ENCODE measurements around the gene TAS2R9.
"Not testable (repeated sequence)": the region's sequence is repeated elsewhere in the genome, so short reads cannot be mapped to it uniquely, and the experiment has no call there.

Gene TAS2R9, protein sequence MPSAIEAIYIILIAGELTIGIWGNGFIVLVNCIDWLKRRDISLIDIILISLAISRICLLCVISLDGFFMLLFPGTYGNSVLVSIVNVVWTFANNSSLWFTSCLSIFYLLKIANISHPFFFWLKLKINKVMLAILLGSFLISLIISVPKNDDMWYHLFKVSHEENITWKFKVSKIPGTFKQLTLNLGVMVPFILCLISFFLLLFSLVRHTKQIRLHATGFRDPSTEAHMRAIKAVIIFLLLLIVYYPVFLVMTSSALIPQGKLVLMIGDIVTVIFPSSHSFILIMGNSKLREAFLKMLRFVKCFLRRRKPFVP

GRCh38 chr12:10810068-10810467 is at the start of gene TAS2R9:
TSS of gene TAS2R9 (minus strand) at chr12:10810168. CDS start at chr12:10810075, 93 bp downstream.
- DNase-seq (ENCODE audit: low spot score) = no peak

GRCh38 chr12:10855807-10856206 is 45.8 kb upstream of the TAS2R9 start:
- no peak for DNase-seq (ENCODE audit: low spot score)

GRCh38 chr12:10853776-10854175 is 43.8 kb upstream of the TAS2R9 start:
- no peak for DNase-seq (ENCODE audit: low spot score)

GRCh38 chr12:10851243-10851858 is 41.4 kb upstream of the TAS2R9 start:
- no peak for DNase-seq (ENCODE audit: low spot score)

GRCh38 chr12:10849425-10849878 is 39.5 kb upstream of the TAS2R9 start, which contains the start of gene PRR4:
TSS of gene PRR4 (minus strand) at chr12:10849475. CDS start at chr12:10849437, 38 bp downstream.
- DNase-seq (ENCODE audit: low spot score) = no peak

- no peak for DNase-seq (ENCODE audit: low spot score)
Observed at GRCh38 chr12:10847744-10848143, 37.8 kb upstream of the TAS2R9 start.

- no peak for DNase-seq (ENCODE audit: low spot score)
Observed at GRCh38 chr12:10842862-10843261, 32.9 kb upstream of the TAS2R9 start.

- no peak for DNase-seq (ENCODE audit: low spot score)
Observed at GRCh38 chr12:10838461-10838860, 28.5 kb upstream of the TAS2R9 start.

- no peak for DNase-seq (ENCODE audit: low spot score)
Observed at GRCh38 chr12:10829994-10830393, 20.0 kb upstream of the TAS2R9 start.

DNA sequence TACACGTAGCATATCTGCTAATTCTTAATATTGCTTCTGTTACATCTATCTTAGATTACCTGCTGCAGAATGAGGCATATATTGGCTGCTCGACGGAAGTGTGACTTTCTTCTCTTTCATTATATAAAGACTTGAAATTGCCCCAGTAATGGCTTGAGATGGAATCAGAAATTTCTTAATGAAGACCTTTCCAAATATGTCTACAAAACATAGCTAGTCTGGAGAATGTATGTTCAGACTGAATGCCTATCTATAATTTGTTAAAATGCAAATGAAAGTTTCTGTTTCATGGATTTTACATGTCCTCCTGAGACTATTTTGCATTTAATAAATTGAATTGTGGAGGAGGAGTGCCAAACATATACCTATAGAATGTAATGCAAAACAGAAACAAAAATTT is 16.3 kb upstream of the TAS2R9 start, which contains the start of gene TAS2R10:
Gene TAS2R10, minus strand, starts transcription at position 101 of the 400 bp plus-strand sequence. Its CDS starts 89 bp downstream, at position 12.
- no peak for DNase-seq (ENCODE audit: low spot score)

DNA sequence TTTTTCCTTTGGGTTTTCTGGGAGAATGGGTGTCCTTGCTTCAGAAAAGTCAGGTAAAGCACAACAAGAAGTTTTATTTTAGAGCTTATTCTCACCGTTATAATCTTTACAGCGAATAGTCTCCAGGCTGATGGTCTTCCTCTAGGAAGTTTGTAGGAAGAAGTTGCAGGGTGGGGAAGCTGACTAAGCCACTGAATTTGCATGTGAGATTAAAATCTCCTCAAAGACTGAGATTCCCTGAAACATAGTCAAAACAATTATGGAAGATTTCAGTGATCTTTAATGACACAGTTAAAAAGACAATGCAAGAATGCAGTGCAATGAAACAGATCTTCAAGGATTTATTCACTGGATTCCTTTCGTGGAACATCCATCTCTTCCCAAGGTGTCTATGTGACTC is 15.0 kb upstream of the TAS2R9 start:
- DNase-seq (ENCODE audit: low spot score) = no peak

DNA sequence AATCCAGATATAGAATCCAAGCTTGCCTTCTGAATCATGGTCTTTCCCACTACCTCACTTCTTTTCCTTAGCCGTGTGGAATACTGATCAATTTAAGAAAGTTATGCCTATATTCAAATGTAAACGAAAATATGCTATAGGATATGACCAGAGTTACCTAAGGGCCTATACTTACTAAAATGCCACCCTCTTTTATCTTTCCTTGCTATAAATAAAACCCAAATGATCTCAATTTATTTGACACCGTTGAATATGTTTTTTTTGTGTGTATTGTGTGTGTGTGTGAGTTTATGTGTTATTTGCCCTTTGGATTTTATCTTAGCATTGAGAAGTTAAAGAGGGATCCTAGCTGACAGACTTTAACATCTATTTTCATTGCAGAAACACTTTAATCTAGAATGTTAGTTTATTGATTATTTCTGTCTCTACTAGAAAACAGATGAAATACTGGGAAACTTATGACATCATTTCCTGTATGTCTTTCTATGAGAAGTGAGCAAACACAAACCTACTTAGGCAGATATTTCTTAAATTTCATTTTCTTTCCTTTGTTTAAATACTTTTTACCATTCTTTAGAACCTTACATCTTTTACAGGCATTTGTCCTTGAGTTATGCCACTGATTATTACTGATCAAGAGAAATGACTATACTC is 2.0 kb upstream of the TAS2R9 start:
- no peak for DNase-seq (ENCODE audit: low spot score)

GRCh38 chr12:10807186-10807585 is 2.8 kb downstream of the TAS2R9 start, which contains the start of gene TAS2R8:
TSS of gene TAS2R8 (minus strand) at chr12:10807286. CDS start at chr12:10806980, 306 bp downstream.
- DNase-seq (ENCODE audit: low spot score) = no peak

- no peak for DNase-seq (ENCODE audit: low spot score)
Observed at GRCh38 chr12:10802587-10802986, 7.4 kb downstream of the TAS2R9 start, which contains the start of gene TAS2R7. TSS of gene TAS2R7 (minus strand) at chr12:10802627. CDS start at chr12:10802570, 57 bp downstream.

DNA sequence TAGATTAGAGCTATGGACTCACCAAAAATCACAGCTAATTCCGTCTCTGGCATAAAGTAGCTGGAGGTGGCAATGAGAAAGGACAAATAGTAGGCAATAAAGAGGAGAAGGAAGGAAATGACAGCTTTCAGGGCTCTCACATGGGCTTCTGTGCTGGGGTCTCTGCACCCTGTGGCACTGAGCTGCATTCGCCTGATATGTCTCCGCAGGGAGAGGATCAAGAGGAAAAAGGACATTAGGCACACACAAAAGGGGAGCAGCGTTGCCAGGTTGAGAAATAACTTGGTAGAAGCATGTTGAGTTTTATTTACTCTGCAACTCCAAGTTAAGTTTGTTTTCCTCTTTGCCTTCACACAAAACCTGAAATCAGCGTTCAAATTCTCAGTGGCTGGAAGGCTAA is 8.2 kb downstream of the TAS2R9 start:
- no peak for DNase-seq (ENCODE audit: low spot score)

- no peak for DNase-seq (ENCODE audit: low spot score)
Observed at GRCh38 chr12:10794222-10794621, 15.7 kb downstream of the TAS2R9 start.

DNA sequence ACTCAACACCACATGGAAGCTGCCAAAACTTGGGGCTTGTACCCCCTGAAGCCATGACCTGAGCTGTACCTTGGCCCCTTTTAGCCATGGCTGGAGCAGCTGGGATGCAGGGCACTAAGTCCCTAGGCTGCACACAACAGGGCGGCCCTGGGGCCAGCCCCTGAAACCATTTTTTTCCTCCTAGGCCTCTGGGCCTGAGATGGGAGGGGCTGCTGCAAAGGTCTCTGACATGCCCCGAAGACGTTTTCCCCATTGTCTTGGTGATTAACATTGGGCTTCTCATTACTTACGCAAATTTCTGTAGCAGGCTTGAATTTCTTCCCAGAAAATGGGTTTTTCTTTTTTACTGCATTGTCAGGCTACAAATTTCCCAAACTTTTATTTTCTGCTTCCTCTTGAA is 18.2 kb downstream of the TAS2R9 start:
- DNase-seq (ENCODE audit: low spot score) = not testable (repeated sequence)

DNA sequence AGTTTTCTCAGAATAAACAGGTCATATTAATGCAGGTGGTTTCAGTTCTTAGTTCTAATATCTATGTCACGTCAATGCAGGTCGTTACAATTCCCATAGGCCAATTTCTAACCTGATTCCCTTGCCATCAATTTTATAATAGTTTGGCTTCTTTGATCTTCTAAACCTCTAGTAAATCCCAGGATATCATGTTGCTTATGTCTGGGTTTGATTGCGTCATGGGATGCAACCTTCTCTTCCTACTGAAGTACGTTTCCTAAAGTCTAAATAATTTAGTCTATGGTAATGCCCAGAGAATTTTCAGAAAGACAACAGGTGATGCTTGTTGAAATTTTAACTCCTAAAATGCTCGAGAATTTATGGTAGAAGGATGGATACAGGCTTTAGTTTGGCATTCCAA is 26.7 kb downstream of the TAS2R9 start:
- no peak for DNase-seq (ENCODE audit: low spot score)

- DNase-seq (ENCODE audit: low spot score) = no peak
Observed at GRCh38 chr12:10779103-10779502, 30.9 kb downstream of the TAS2R9 start.

- DNase-seq (ENCODE audit: low spot score) = peak; percentile 62
Observed at GRCh38 chr12:10771132-10771733, 38.7 kb downstream of the TAS2R9 start.

GRCh38 chr12:10759657-10760056 is 50.3 kb downstream of the TAS2R9 start:
- no peak for DNase-seq (ENCODE audit: low spot score)

Measured in LoVo (cell line).